HepG2 (cell line): ENCODE results near the gene LRIT1. TPM values are rescaled to one million over a fixed set of nuclear protein-coding genes. Genes with fewer than 3 reads are reported as not detected.

Experiments
- ATAC-seq: fragments of 200-7000 bp; cut with Tn5 transposase; 3 replicates; pipeline ENCODE4 v1.9.1; 2020; ENCODE audit warnings: mild to moderate bottlenecking, moderate library complexity
- BruUV-seq: library from RNA; stranded (reverse); fragments of 400-500 nt; replicated peaks from 2 replicates; lab custom pipeline; 2021; lab: Mats Ljungman, UMichigan
- CTCF ChIA-PET: fragments of 300-600 bp; formaldehyde crosslinking; extraction: SDS; loops from one replicate; lab custom pipeline; 2021; ENCODE audit warnings: low total read pairs, inconsistent platforms, low intra/inter-chr PET ratio; lab: Yijun Ruan, JAX
- POLR2A ChIA-PET: fragments of 350-600 bp; sonication (Branson Sonifier 250); formaldehyde crosslinking; loops from one replicate; lab custom pipeline; 2020; ENCODE audit warnings: antibody characterized with exemption, inconsistent platforms; lab: Yijun Ruan, JAX
- DNase-seq: peaks from one replicate; pipeline ENCODE4 v3.0.0-alpha.2; 2015; ENCODE audit warnings: low spot score
- FAIRE-seq: peaks from 3 replicates; lab custom pipeline; 2011; peaks lifted over from hg19 to GRCh38; lab: Jason Lieb, UNC
- H2AFZ ChIP-seq: one replicate; pipeline ENCODE4 v1.6.1; 2011; ENCODE audit warnings: low read length, inconsistent platforms
- H3K27ac ChIP-seq: fragments of 300-600 bp; 3 replicates; pipeline ENCODE4 v1.8.0; 2011; ENCODE audit warnings: mixed run types, mild to moderate bottlenecking, mixed read lengths, low read length, inconsistent platforms; ENCODE audit not compliant: insufficient read depth; ENCODE audit errors: extremely low read length
- H3K27me3 ChIP-seq, 2 experiments: fragments of 200-600 bp in 1 of 2; 2 replicates in 1 of 2; 3 replicates in 1 of 2; pipeline versions ENCODE4 v1.6.0 to v1.8.0; 2011; ENCODE audit warnings: low read length in 2 of 2, mild to moderate bottlenecking in 2 of 2, moderate library complexity in 2 of 2, inconsistent platforms in 1 of 2; ENCODE audit not compliant: insufficient read depth in 2 of 2, control insufficient read depth in 1 of 2
- H3K36me3 ChIP-seq, 2 experiments: fragments of 200-600 bp in 1 of 2; replicated peaks in 1 of 2; 2 replicates in 1 of 2; 3 replicates in 1 of 2; pipeline versions ENCODE4 v1.5.1 to v1.8.0; 2011; ENCODE audit warnings: low read length in 2 of 2, inconsistent platforms in 1 of 2; ENCODE audit not compliant: insufficient read depth in 2 of 2, control insufficient read depth in 1 of 2
- H3K4me1 ChIP-seq: 2 replicates; pipeline ENCODE4 v1.5.1; 2012; ENCODE audit warnings: low read length, inconsistent platforms; ENCODE audit not compliant: insufficient read depth
- H3K4me2 ChIP-seq: 2 replicates; pipeline ENCODE4 v1.6.0; 2011; ENCODE audit warnings: low read depth, low read length, inconsistent platforms
- H3K4me3 ChIP-seq, 3 experiments: fragments of 200-600 bp in 1 of 3; sonication (generic), shearing (Covaris generic) in 1 of 3; replicated peaks in 1 of 3; 2 replicates each; pipeline ENCODE4 v1.5.1; 2011 to 2016; ENCODE audit warnings: low read length in 3 of 3, inconsistent platforms in 2 of 3, low read depth in 2 of 3, mild to moderate bottlenecking in 2 of 3, control low read depth in 1 of 3, mixed read lengths in 1 of 3; ENCODE audit not compliant: insufficient read depth in 1 of 3
- H3K79me2 ChIP-seq: one replicate; pipeline ENCODE4 v1.6.1; 2011; ENCODE audit warnings: low read length, inconsistent platforms; ENCODE audit not compliant: insufficient read depth
- H3K9ac ChIP-seq: 2 replicates; pipeline ENCODE4 v1.6.0; 2011; ENCODE audit warnings: mild to moderate bottlenecking, low read depth, low read length, inconsistent platforms; ENCODE audit not compliant: insufficient read depth
- H3K9me3 ChIP-seq: 2 replicates; pipeline ENCODE4 v1.5.1; 2012; ENCODE audit warnings: mild to moderate bottlenecking, low read length
- H4K20me1 ChIP-seq: 2 replicates; pipeline ENCODE4 v1.6.0; 2011; ENCODE audit warnings: inconsistent platforms, mild to moderate bottlenecking, low read length, moderate library complexity; ENCODE audit not compliant: insufficient read depth
- FOXA3 ChIP-seq: IDR thresholded peaks from 2 replicates; pipeline ENCODE4 v1.6.1; 2016; ENCODE audit warnings: missing genetic modification reagents, missing compliant biosample characterization
- YY1 ChIP-seq: IDR thresholded peaks from 2 replicates; pipeline ENCODE4 v1.6.1; 2011; ENCODE audit warnings: low read length, low read depth, moderate library complexity, mild to moderate bottlenecking; ENCODE audit not compliant: insufficient read depth, insufficient replicate concordance
- ZFX ChIP-seq: sonication (generic); formaldehyde crosslinking; IDR thresholded peaks from 2 replicates; pipeline ENCODE4 v1.4.0; 2020; ENCODE audit warnings: mild to moderate bottlenecking, low read depth, missing genetic modification reagents, moderate library complexity
- ZNF552 ChIP-seq: sonication (generic); formaldehyde crosslinking; IDR thresholded peaks from 2 replicates; pipeline ENCODE4 v1.9.0; 2022; ENCODE audit warnings: missing genetic modification reagents, mild to moderate bottlenecking, borderline replicate concordance
- WGBS: methylation state at CpG from one replicate; pipeline ENCODE4 v1.1.6; 2017; ENCODE audit warnings: low lambda C conversion rate; 5-methylcytosine and 5-hydroxymethylcytosine counted together
- in situ Hi-C: cut with HindIII; loops from 2 replicates; pipeline ENCODE4 v1.10.0; 2017; ENCODE audit warnings: low pct_unique_long_range_greater_than_20kb; ENCODE audit not compliant: extremely low pct_ligation_motif_present
- intact Hi-C: fragments of 100-400 bp; cut with micrococcal nuclease; formaldehyde crosslinking; loops from one replicate; pipeline ENCODE4 v1.10.0; 2022; ENCODE audit not compliant: unreplicated experiment
- polyA plus RNA-seq, 8 experiments: library from polyadenylated mRNA; depleted of rRNA in 3 of 8; stranded (reverse) in 7 of 8; unstranded in 1 of 8; fragments of >200 nt; fragmentation: Illumina TruSeq in 4 of 8; extraction: Trizol in 4 of 8; gene quantifications; 2 replicates each; pipeline versions ENCODE4 v1.2.1 to v1.2.3, GENCODE V29; 2011 to 2016; ENCODE audit warnings: low read depth in 4 of 8, missing spikeins in 1 of 8, mixed read lengths in 1 of 8; ENCODE audit not compliant: insufficient read depth in 1 of 8
- total RNA-seq, 5 experiments: library from RNA; depleted of rRNA; stranded (reverse); fragments of >200 nt; fragmentation: Illumina TruSeq; extraction: Trizol; gene quantifications; 2 replicates each; pipeline ENCODE4 v1.2.3, GENCODE V29; 2016; ENCODE audit warnings: low read depth in 1 of 5
- TF ChIP-seq, protein P1 (sequence below): sonication (generic); formaldehyde crosslinking; IDR thresholded peaks from 2 replicates; pipeline ENCODE4 v1.4.0; 2020; ENCODE audit warnings: missing genetic modification reagents
- TF ChIP-seq, protein P2 (sequence below): sonication (generic); formaldehyde crosslinking; IDR thresholded peaks from 2 replicates; pipeline ENCODE4 v1.9.0; 2021; ENCODE audit warnings: missing genetic modification reagents, mild to moderate bottlenecking, borderline replicate concordance

Gene LRIT1
- total and polyA plus RNA-seq, 2 of the 13 experiments (the other 11 are each of a cell fraction or from before 2014, with no cell fraction given), result not detected

- BruUV-seq, result no TSS peak
- H3K9me3 ChIP-seq, result no peaks in the 10 kb centered on the region
- no peaks in the 10 kb centered on the region for H3K36me3 ChIP-seq
- no peaks in the 10 kb centered on the region for H3K79me2 ChIP-seq
- ChIA-PET POLR2A (no interaction called here), CTCF (no interaction called here)
- no CpG with 5 or more reads among the region's 3 CpGs for WGBS
- TF ChIP-seq YY1, result no peak
- TF ChIP-seq, protein P1, sequence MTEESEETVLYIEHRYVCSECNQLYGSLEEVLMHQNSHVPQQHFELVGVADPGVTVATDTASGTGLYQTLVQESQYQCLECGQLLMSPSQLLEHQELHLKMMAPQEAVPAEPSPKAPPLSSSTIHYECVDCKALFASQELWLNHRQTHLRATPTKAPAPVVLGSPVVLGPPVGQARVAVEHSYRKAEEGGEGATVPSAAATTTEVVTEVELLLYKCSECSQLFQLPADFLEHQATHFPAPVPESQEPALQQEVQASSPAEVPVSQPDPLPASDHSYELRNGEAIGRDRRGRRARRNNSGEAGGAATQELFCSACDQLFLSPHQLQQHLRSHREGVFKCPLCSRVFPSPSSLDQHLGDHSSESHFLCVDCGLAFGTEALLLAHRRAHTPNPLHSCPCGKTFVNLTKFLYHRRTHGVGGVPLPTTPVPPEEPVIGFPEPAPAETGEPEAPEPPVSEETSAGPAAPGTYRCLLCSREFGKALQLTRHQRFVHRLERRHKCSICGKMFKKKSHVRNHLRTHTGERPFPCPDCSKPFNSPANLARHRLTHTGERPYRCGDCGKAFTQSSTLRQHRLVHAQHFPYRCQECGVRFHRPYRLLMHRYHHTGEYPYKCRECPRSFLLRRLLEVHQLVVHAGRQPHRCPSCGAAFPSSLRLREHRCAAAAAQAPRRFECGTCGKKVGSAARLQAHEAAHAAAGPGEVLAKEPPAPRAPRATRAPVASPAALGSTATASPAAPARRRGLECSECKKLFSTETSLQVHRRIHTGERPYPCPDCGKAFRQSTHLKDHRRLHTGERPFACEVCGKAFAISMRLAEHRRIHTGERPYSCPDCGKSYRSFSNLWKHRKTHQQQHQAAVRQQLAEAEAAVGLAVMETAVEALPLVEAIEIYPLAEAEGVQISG, result no peak
- no peak for TF ChIP-seq ZNF552 (CRISPR knock-in tag)
- no peak for TF ChIP-seq FOXA3 (CRISPR knock-in tag)
- no peak for TF ChIP-seq ZFX (CRISPR knock-in tag)
- TF ChIP-seq, protein P2, sequence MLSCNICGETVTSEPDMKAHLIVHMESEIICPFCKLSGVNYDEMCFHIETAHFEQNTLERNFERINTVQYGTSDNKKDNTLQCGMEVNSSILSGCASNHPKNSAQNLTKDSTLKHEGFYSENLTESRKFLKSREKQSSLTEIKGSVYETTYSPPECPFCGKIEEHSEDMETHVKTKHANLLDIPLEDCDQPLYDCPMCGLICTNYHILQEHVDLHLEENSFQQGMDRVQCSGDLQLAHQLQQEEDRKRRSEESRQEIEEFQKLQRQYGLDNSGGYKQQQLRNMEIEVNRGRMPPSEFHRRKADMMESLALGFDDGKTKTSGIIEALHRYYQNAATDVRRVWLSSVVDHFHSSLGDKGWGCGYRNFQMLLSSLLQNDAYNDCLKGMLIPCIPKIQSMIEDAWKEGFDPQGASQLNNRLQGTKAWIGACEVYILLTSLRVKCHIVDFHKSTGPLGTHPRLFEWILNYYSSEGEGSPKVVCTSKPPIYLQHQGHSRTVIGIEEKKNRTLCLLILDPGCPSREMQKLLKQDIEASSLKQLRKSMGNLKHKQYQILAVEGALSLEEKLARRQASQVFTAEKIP (CRISPR knock-in tag), result no peak
- no peak overlapping the region for H3K4me3 ChIP-seq
- H3K4me1 ChIP-seq, result no peaks in the 10 kb centered on the region
- intact Hi-C loops, result no loop called here
- no peak overlapping the region for H3K27ac ChIP-seq
- in situ Hi-C loops, result no loop called here
- H4K20me1 ChIP-seq, result no peaks in the 10 kb centered on the region
- FAIRE-seq (no peak), DNase-seq (no peak), ATAC-seq (no peak)
- no peak overlapping the region for H2AFZ ChIP-seq
- H3K9ac ChIP-seq, result no peak overlapping the region
- peaks cover 5 to 27% of the 10 kb centered on the region in 2 experiments; a peak in 4 of 5 replicates for H3K27me3 ChIP-seq
- H3K4me2 ChIP-seq, result no peak overlapping the region
Observed at GRCh38 chr10:84188815-84189214, 52.5 kb downstream of the LRIT1 start.
